HL-60 (cell line): ENCODE results near the gene GALK1.

Source experiments
- DNase-seq, 2 experiments: peaks; one replicate each; pipeline ENCODE4 v3.0.0-alpha.2; 2010 to 2020; ENCODE audit warnings: low read depth in 1 of 2, low spot score in 1 of 2
- H3K27ac ChIP-seq: fragments of 250-450 bp; sonication (Bioruptor Pico); replicated peaks from 2 replicates; pipeline ENCODE4 v1.5.1; 2020; ENCODE audit warnings: mild to moderate bottlenecking, moderate library complexity
- H3K27me3 ChIP-seq: fragments of 250-450 bp; sonication (Bioruptor Pico); 2 replicates; pipeline ENCODE4 v1.5.1; 2021; ENCODE audit warnings: mild to moderate bottlenecking, moderate library complexity; ENCODE audit not compliant: insufficient read depth, poor library complexity, severe bottlenecking
- H3K4me3 ChIP-seq: replicated peaks from 2 replicates; pipeline ENCODE4 v1.5.1; 2011; ENCODE audit warnings: mild to moderate bottlenecking, control low read depth, low read length; ENCODE audit not compliant: insufficient read depth
- GABPA ChIP-seq: IDR thresholded peaks from 2 replicates; pipeline ENCODE4 v1.6.1; 2012; ENCODE audit warnings: low read depth
- POLR2AphosphoS5 ChIP-seq: IDR thresholded peaks from 2 replicates; pipeline ENCODE4 v1.6.1; 2012; ENCODE audit warnings: low read depth
- SPI1 ChIP-seq: IDR thresholded peaks from 2 replicates; pipeline ENCODE4 v1.6.1; 2012; ENCODE audit warnings: low read depth, mild to moderate bottlenecking, borderline replicate concordance
- TF ChIP-seq, protein P1 (sequence below): IDR thresholded peaks from one replicate; pipeline ENCODE4 v1.5.1; 2011; ENCODE audit warnings: low read length, control low read depth, inconsistent platforms; ENCODE audit not compliant: insufficient read depth
- TF ChIP-seq, protein P2 (sequence below): IDR thresholded peaks from 2 replicates; pipeline ENCODE4 v1.6.1; 2012; ENCODE audit warnings: low read depth; ENCODE audit not compliant: insufficient replicate concordance

GALK1 gene

DNA sequence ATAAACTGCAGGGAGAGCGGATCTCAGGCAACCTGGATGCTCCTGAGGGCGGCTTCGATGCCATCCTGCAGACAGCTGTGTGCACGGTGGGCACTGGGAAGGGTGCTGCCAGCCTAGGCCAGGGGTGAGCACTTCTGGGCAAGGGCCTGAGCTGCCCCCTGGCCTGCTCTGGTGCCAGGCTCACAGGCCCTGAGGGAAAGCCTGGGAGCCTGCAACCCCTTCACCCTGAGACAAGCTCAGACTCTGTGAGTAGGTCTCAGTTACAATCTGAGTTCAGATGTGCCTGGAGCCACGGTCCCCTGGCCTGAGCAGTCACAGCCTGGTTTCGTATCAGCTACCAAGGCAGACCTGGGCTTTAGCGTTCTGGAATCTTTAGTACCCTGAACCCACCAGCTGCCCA lies 35.6 kb downstream of the GALK1 start:
- TF ChIP-seq, protein P1, sequence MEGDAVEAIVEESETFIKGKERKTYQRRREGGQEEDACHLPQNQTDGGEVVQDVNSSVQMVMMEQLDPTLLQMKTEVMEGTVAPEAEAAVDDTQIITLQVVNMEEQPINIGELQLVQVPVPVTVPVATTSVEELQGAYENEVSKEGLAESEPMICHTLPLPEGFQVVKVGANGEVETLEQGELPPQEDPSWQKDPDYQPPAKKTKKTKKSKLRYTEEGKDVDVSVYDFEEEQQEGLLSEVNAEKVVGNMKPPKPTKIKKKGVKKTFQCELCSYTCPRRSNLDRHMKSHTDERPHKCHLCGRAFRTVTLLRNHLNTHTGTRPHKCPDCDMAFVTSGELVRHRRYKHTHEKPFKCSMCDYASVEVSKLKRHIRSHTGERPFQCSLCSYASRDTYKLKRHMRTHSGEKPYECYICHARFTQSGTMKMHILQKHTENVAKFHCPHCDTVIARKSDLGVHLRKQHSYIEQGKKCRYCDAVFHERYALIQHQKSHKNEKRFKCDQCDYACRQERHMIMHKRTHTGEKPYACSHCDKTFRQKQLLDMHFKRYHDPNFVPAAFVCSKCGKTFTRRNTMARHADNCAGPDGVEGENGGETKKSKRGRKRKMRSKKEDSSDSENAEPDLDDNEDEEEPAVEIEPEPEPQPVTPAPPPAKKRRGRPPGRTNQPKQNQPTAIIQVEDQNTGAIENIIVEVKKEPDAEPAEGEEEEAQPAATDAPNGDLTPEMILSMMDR, result no peak
- TF ChIP-seq POLR2AphosphoS5, result no peak
- TF ChIP-seq GABPA, result no peak
- TF ChIP-seq SPI1, result no peak
- TF ChIP-seq, protein P2, sequence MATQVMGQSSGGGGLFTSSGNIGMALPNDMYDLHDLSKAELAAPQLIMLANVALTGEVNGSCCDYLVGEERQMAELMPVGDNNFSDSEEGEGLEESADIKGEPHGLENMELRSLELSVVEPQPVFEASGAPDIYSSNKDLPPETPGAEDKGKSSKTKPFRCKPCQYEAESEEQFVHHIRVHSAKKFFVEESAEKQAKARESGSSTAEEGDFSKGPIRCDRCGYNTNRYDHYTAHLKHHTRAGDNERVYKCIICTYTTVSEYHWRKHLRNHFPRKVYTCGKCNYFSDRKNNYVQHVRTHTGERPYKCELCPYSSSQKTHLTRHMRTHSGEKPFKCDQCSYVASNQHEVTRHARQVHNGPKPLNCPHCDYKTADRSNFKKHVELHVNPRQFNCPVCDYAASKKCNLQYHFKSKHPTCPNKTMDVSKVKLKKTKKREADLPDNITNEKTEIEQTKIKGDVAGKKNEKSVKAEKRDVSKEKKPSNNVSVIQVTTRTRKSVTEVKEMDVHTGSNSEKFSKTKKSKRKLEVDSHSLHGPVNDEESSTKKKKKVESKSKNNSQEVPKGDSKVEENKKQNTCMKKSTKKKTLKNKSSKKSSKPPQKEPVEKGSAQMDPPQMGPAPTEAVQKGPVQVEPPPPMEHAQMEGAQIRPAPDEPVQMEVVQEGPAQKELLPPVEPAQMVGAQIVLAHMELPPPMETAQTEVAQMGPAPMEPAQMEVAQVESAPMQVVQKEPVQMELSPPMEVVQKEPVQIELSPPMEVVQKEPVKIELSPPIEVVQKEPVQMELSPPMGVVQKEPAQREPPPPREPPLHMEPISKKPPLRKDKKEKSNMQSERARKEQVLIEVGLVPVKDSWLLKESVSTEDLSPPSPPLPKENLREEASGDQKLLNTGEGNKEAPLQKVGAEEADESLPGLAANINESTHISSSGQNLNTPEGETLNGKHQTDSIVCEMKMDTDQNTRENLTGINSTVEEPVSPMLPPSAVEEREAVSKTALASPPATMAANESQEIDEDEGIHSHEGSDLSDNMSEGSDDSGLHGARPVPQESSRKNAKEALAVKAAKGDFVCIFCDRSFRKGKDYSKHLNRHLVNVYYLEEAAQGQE, result no peak
- no peak for DNase-seq
- no peaks in the 10 kb centered on the region for H3K27me3 ChIP-seq
- H3K27ac ChIP-seq, result no peak overlapping the region
- no peak overlapping the region for H3K4me3 ChIP-seq

DNA sequence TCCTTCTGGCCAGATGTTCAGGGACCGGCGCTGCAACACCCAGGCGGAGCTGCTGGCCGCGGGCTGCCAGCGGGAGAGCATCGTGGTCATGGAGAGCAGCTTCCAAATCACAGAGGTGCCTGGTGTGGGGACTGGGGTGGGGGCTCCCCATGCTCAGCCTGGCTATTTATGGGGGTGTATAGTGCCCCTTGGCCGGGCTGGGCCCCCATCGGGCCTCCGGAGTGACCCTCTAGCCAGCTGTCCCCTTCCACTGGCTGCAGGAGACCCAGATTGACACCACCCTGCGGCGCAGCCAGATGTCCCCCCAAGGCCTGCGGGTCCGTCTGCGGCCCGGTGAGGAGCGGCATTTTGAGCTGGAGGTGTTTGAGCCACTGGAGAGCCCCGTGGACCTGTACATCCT lies 37.6 kb downstream of the GALK1 start:
- no peak overlapping the region for H3K27ac ChIP-seq
- no peak for DNase-seq
- no peak overlapping the region for H3K4me3 ChIP-seq
- H3K27me3 ChIP-seq, result no peaks in the 10 kb centered on the region
- TF ChIP-seq GABPA, result no peak
- TF ChIP-seq, protein P2, result no peak
- TF ChIP-seq POLR2AphosphoS5, result no peak
- TF ChIP-seq SPI1, result no peak
- TF ChIP-seq, protein P1, result no peak

DNA sequence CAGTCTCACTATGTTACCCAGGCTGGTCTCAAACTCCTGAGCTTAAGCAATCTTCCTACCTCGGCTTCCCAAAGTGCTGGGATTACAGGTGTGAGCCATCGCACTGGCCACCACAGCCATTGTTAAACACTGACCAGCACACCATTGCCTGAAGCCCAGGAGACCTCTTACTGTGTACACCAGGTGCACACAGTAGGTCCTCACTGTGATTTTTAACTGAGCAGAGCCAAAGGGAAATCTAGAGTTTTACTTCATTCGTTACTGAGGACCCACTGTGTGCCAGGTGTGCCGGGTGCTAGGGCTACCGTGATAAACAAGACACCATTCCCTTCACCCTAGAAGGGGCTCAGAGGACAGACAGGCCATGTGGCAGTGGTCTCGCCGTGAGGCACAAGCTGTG lies 39.5 kb downstream of the GALK1 start:
- Histone ChIP-seq H3K27ac (no peak overlapping the region), H3K27me3 (peaks cover 9% of the 10 kb centered on the region), H3K4me3 (no peak overlapping the region)
- TF ChIP-seq, protein P1, result no peak
- TF ChIP-seq GABPA (no peak), SPI1 (no peak), POLR2AphosphoS5 (no peak)
- TF ChIP-seq, protein P2, result no peak
- DNase-seq, result no peak
